Coronary artery (tissue), 2 donors: Measurements from ENCODE around the gene MRFAP1L1.
"Not testable (repeated sequence)": the region's sequence is repeated elsewhere in the genome, so short reads cannot be mapped to it uniquely, and the experiment has no call there.

Source experiments
- DNase-seq: peaks from one replicate; pipeline ENCODE4 v3.0.0-alpha.2; 2017; ENCODE audit warnings: low spot score
- H3K27ac ChIP-seq, 2 donors: fragments of 200-600 bp; sonication (generic); one replicate each; pipeline ENCODE4 v1.5.1; 2016 to 2019
- H3K4me3 ChIP-seq: fragments of 200-600 bp; sonication (generic); 2 replicates; pipeline ENCODE4 v1.5.1; 2016; ENCODE audit warnings: mild to moderate bottlenecking, moderate library complexity
- TF ChIP-seq, protein P1 (sequence below): fragments of 200-600 bp; sonication (generic); IDR thresholded peaks from one replicate; pipeline ENCODE4 v1.5.1; 2019; ENCODE audit warnings: antibody characterized with exemption

MRFAP1L1 gene

DNA sequence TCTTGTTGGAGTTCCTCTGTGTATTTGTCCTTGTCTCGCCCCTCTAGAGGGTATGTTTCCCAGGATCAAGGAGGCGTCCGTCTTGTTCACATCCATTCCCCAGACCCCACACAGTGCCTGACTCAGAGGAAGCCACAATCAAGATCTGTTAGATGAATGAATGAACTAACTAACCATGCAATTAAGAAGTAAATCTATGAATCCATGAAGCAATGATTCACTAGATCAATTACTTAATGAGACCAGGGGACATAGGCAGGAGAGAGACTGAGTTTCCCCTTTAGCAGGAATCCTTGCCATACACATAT, 18.2 kb upstream of the MRFAP1L1 start:
- Histone ChIP-seq H3K4me3 (no peak overlapping the region), H3K27ac (no peak overlapping the region)
- DNase-seq: no peak
- TF ChIP-seq, protein P1, sequence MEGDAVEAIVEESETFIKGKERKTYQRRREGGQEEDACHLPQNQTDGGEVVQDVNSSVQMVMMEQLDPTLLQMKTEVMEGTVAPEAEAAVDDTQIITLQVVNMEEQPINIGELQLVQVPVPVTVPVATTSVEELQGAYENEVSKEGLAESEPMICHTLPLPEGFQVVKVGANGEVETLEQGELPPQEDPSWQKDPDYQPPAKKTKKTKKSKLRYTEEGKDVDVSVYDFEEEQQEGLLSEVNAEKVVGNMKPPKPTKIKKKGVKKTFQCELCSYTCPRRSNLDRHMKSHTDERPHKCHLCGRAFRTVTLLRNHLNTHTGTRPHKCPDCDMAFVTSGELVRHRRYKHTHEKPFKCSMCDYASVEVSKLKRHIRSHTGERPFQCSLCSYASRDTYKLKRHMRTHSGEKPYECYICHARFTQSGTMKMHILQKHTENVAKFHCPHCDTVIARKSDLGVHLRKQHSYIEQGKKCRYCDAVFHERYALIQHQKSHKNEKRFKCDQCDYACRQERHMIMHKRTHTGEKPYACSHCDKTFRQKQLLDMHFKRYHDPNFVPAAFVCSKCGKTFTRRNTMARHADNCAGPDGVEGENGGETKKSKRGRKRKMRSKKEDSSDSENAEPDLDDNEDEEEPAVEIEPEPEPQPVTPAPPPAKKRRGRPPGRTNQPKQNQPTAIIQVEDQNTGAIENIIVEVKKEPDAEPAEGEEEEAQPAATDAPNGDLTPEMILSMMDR: no peak

DNA sequence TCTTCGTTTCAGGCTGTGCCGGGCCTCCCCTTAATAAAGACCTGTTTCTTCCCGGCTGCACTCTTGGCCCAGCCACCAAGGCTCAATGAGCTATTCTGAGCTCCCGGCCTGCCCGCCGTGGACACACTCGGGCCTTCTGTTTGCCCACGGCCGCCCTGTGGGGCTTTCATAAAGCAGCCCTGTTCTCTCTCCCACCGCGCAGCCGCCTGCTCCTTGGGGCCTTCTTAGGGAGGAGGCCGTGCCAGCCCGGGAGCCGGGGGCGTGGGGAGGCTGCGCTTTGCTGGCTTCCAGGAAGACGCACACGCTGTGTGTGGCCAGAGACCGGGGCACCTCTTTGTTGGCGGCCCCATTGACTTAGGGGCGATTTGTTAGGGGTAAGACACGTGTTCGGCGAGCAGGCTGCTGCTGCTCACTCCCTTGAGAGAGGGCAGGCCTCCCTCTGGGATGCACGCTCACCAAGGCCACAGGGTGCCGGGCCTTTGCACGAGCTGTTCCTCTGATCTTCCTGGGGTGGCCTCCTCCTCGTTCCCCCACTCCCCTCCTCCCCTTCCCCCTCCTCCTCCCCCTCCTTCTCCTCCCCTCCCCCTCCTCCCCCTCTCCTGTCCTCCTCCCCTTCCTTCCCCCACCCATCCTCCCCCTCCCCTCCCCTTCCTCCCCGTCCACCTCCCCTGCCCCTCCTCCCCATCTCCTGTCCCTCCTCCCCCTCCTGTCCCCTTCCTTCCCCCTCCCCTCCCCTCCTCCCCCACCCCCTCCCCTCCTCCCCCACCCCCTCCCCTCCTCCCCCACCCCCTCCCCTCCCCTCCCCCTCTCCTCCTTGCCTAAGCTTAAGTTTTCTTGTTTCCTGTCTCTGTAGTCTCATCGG, 17.6 kb upstream of the MRFAP1L1 start:
- TF ChIP-seq, protein P1: no peak
- H3K4me3 ChIP-seq: peak overlapping the region; percentile 10
- H3K27ac ChIP-seq: peak overlapping the region in 1 of 2 donors; percentile 37
- DNase-seq: no peak

DNA sequence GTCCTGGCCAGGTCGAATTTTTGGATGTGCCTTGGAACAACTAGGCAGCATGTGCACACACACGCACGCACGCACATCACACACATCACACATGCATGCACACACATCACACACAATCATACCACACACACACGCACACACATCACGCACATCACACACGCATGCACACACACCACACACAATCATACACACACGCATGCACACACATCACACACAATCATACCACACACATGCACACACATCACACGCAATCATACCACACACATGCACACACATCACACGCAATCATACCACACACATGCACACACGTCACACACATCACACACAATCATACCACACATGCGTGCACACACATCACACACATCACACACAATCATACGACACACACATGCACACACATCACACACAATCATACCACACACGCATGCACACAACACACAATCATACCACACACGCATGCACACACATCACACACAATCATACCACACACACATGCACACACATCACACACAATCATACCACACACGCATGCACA, 15.8 kb upstream of the MRFAP1L1 start:
- DNase-seq, H3K27ac ChIP-seq, H3K4me3 ChIP-seq: not testable (repeated sequence)

DNA sequence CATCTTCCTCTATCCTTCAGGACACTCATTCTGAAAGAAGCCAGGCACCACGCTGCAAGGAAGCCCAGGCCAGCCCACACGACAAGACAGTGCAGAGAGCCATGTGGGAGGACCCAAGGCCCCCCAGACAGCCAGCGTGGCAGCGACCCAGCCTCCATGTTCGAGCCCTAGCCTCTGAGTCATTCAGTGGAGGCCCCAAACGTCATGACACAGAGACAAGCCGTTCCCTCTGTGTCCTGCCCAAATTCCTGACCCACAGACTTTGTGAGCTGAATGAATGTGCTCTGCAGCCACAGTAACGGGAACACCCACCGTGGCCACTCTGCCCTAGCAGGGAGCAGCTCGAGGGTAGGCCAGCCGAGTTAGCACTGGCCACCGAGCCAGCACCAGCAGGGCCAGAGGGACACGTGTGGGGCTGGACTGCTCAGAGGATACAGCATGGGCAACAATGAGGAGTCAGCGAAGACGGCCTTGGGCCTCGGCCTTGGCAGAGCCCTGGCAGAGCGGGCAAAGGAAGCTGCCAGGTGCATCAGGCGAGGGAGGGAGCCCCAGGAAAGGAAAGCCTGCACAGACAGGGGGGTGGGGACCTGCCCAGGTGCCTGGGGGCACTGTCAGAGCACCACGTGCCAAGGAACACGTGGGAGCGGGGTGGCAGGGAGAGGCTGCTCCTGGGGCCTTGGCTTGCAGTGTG, 14.9 kb upstream of the MRFAP1L1 start:
- no peak for DNase-seq
- no peak overlapping the region for H3K27ac ChIP-seq
- TF ChIP-seq, protein P1: no peak
- no peak overlapping the region for H3K4me3 ChIP-seq

- no peak for DNase-seq
- no peak overlapping the region for H3K27ac ChIP-seq
- TF ChIP-seq, protein P1: no peak
- no peak overlapping the region for H3K4me3 ChIP-seq
These were observed 14.2 kb upstream of the MRFAP1L1 start for GRCh38 chr4:6723851-6724250.

- no peak for DNase-seq
- H3K4me3 ChIP-seq: no peak overlapping the region
- no peak overlapping the region for H3K27ac ChIP-seq
- TF ChIP-seq, protein P1: no peak
These were observed 13.2 kb upstream of the MRFAP1L1 start for GRCh38 chr4:6722891-6723290.

GRCh38 chr4:6721121-6721520, 11.5 kb upstream of the MRFAP1L1 start:
- H3K27ac ChIP-seq: no peak overlapping the region
- no peak for DNase-seq
- H3K4me3 ChIP-seq: no peak overlapping the region
- TF ChIP-seq, protein P1: no peak
